DND-41 (cell line): ENCODE data around the gene IGFBP1.
A peak's percentile ranks its signal among the peaks of the same experiment; 100 is the strongest.

Experiments used
- ATAC-seq: fragments of 200-7000 bp; cut with Tn5 transposase; 3 replicates; pipeline ENCODE4 v1.9.1; 2021; ENCODE audit warnings: low read depth; ENCODE audit not compliant: insufficient read depth
- DNase-seq: peaks from one replicate; pipeline ENCODE4 v3.0.0-alpha.2; 2020
- H2AFZ ChIP-seq: 2 replicates; pipeline ENCODE4 v1.6.0; 2012; ENCODE audit warnings: low read depth, low read length
- H3K27ac ChIP-seq: 2 replicates; pipeline ENCODE4 v1.5.1; 2012; ENCODE audit warnings: low read length, inconsistent platforms
- H3K27me3 ChIP-seq: fragments of 200-600 bp; sonication (generic); 2 replicates; pipeline ENCODE4 v1.6.0; 2012; ENCODE audit warnings: low read length, mild to moderate bottlenecking, inconsistent platforms; ENCODE audit not compliant: insufficient read depth, poor library complexity
- H3K36me3 ChIP-seq: 2 replicates; pipeline ENCODE4 v1.5.1; 2012; ENCODE audit warnings: low read length, inconsistent platforms; ENCODE audit not compliant: insufficient read depth
- H3K4me1 ChIP-seq: 2 replicates; pipeline ENCODE4 v1.5.1; 2012; ENCODE audit warnings: mild to moderate bottlenecking, low read length; ENCODE audit not compliant: insufficient read depth
- H3K4me2 ChIP-seq: 2 replicates; pipeline ENCODE4 v1.6.0; 2012; ENCODE audit warnings: mild to moderate bottlenecking, moderate library complexity, low read length, inconsistent platforms; ENCODE audit not compliant: insufficient read depth
- H3K4me3 ChIP-seq, 2 experiments: fragments of 200-600 bp in 1 of 2; shearing (Covaris generic) in 1 of 2; 2 replicates each; pipeline ENCODE4 v1.5.1; 2012 to 2016; ENCODE audit warnings: inconsistent platforms in 2 of 2, low read length in 2 of 2, mild to moderate bottlenecking in 2 of 2, low read depth in 1 of 2, moderate library complexity in 1 of 2
- H3K79me2 ChIP-seq: 2 replicates; pipeline ENCODE4 v1.6.0; 2012; ENCODE audit warnings: low read length, inconsistent platforms; ENCODE audit not compliant: insufficient read depth
- H3K9ac ChIP-seq: 2 replicates; pipeline ENCODE4 v1.6.0; 2012; ENCODE audit warnings: low read depth, mild to moderate bottlenecking, inconsistent platforms, low read length, moderate library complexity
- H3K9me3 ChIP-seq: 2 replicates; pipeline ENCODE4 v1.5.1; 2012; ENCODE audit warnings: low read length, moderate library complexity, mild to moderate bottlenecking, inconsistent platforms; ENCODE audit not compliant: insufficient read depth, severe bottlenecking
- H4K20me1 ChIP-seq: 2 replicates; pipeline ENCODE4 v1.6.0; 2012; ENCODE audit warnings: low read length; ENCODE audit not compliant: insufficient read depth
- CTCF ChIP-seq: IDR thresholded peaks from 2 replicates; pipeline ENCODE4 v1.5.1; 2012; ENCODE audit warnings: borderline replicate concordance, low read length, moderate library complexity, mild to moderate bottlenecking; ENCODE audit not compliant: poor library complexity, severe bottlenecking; ENCODE audit errors: extremely low read depth
- EZH2 ChIP-seq: IDR thresholded peaks from 3 replicates; pipeline ENCODE4 v1.6.1; 2012; ENCODE audit warnings: borderline replicate concordance, low read depth, mild to moderate bottlenecking, moderate library complexity, low read length, inconsistent platforms; ENCODE audit not compliant: severe bottlenecking

Gene IGFBP1

GRCh38 chr7:45867471-45867870 is 20.8 kb upstream of the IGFBP1 start:
- Histone ChIP-seq H3K27me3 (peaks cover 6% of the 10 kb centered on the region), H3K79me2 (no peaks in the 10 kb centered on the region), H3K9ac (no peak overlapping the region), H3K4me2 (no peak overlapping the region), H3K9me3 (no peaks in the 10 kb centered on the region), H2AFZ (no peak overlapping the region), H3K4me3 (no peak overlapping the region), H3K27ac (no peak overlapping the region), H3K36me3 (no peaks in the 10 kb centered on the region), H3K4me1 (no peaks in the 10 kb centered on the region), H4K20me1 (no peaks in the 10 kb centered on the region)
- ATAC-seq: no peak
- DNase-seq: no peak
- no peak for TF ChIP-seq EZH2
- TF ChIP-seq CTCF: no peak

DNA sequence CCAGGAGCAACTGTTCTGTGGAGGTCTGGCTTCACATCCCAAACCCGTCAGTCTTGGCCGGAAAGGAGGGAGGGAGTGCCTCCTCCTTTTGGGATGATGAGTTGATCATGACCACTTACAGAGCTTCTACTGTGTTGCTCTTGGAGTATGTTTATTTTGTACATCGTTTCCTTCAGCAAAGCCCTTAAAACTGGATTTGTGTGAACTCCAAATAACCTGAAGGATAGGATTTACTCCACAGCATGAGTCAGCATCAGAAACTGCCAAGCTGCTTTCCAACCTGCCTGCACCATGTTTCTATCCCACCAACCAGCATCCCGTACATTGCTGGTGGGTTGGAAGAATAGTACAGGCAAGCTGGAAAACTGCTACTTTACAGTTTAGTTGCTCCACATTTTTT is 18.9 kb upstream of the IGFBP1 start:
- ATAC-seq: no peak
- H3K4me3 ChIP-seq: no peak overlapping the region
- TF ChIP-seq CTCF (no peak), EZH2 (no peak)
- peaks cover 6% of the 10 kb centered on the region for H3K27me3 ChIP-seq
- H3K4me1 ChIP-seq: no peaks in the 10 kb centered on the region
- no peak overlapping the region for H3K9ac ChIP-seq
- no peak for DNase-seq
- H3K36me3 ChIP-seq: no peaks in the 10 kb centered on the region
- no peaks in the 10 kb centered on the region for H4K20me1 ChIP-seq
- no peak overlapping the region for H3K27ac ChIP-seq
- H2AFZ ChIP-seq: no peak overlapping the region
- no peaks in the 10 kb centered on the region for H3K9me3 ChIP-seq
- H3K4me2 ChIP-seq: no peak overlapping the region
- H3K79me2 ChIP-seq: no peaks in the 10 kb centered on the region

DNA sequence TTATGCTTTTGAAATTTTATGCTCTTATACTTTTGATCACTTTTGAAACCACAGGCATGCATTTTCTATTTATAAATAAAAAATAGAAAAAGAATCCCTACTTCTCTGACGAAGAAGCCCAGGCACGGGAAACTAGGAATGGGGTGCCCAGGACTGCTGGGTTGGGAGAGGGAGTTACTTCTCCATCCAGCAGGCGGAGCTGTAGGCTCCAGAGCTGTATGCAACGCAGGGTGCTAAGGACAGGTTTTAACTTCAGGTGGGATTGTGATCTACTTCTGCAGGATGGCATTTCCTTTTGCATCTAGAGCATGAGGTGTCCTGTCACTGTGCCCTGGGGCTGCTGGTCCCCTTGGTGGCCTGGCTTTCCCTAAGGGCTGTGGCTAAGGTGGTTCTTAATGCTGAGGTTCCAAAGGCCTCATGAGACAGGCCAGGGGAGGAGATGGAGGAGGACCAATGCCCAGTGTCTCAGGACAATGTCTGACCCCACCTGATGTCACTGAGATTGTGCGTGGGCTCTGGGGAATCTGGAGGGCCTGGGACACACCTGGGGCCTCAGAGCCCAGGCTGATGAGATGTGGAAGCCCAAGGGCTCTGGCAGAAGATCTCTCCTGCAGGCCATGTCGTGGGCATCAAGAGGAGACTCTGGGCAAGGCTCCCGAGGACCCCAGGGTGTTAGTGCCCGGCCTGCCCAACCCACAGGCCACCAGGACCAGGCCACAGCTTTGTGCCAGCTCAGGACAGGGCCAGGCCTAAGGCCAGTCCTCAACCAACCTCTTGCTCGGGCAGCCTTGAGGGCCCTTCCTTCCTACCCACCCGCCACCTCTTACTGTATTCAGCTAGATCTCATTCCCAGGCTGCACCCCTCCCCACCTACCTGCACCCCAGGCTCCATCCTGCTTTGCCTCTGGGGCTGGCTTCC is 15.9 kb upstream of the IGFBP1 start:
- ATAC-seq: 0 out of 3 replicates have a peak, but pooled peaks have one; percentile 48
- Histone ChIP-seq H3K27me3 (peaks cover 6% of the 10 kb centered on the region), H3K36me3 (no peaks in the 10 kb centered on the region), H3K4me2 (no peak overlapping the region), H4K20me1 (no peaks in the 10 kb centered on the region), H3K79me2 (no peaks in the 10 kb centered on the region), H3K27ac (no peak overlapping the region), H3K4me3 (no peak overlapping the region), H3K4me1 (no peaks in the 10 kb centered on the region), H2AFZ (no peak overlapping the region), H3K9ac (no peak overlapping the region), H3K9me3 (no peaks in the 10 kb centered on the region)
- DNase-seq: no peak
- TF ChIP-seq CTCF (peak; percentile 55), EZH2 (no peak)
